H1 (cell line): Measurements from ENCODE around the gene MALT1. TPM values are rescaled to one million over a fixed set of nuclear protein-coding genes. Genes with fewer than 3 reads are reported as not detected.
A peak's percentile ranks its signal among the peaks of the same experiment; 100 is the strongest.

Source experiments
- CTCF ChIA-PET: fragments of 300-600 bp; sonication (Branson Sonifier 250); formaldehyde crosslinking; loops from one replicate; lab custom pipeline; 2021; ENCODE audit not compliant: partially characterized antibody; lab: Charles Lee
- POLR2A ChIA-PET: fragments of 300-600 bp; sonication (Branson Sonifier 250); formaldehyde crosslinking; loops from one replicate; lab custom pipeline; 2021; ENCODE audit warnings: inconsistent platforms; ENCODE audit not compliant: partially characterized antibody; lab: Charles Lee
- DNase-seq, 2 experiments: peaks; one replicate each; pipeline versions ENCODE4 v3.0.0 to v3.0.0-alpha.2; 2010 to 2022; ENCODE audit warnings: low spot score in 2 of 2, low read depth in 1 of 2, mixed read lengths in 1 of 2
- FAIRE-seq: peaks from 2 replicates; lab custom pipeline; 2011; peaks lifted over from hg19 to GRCh38; lab: Jason Lieb, UNC
- H2AFZ ChIP-seq: 2 replicates; pipeline ENCODE4 v1.8.1; 2012; ENCODE audit warnings: low read length, inconsistent platforms
- H2AK5ac ChIP-seq: 2 replicates; pipeline ENCODE4 v1.6.1; 2013; ENCODE audit warnings: low read depth, low read length
- H2BK120ac ChIP-seq: replicated peaks from 2 replicates; pipeline ENCODE3; 2013; ENCODE audit warnings: low read depth, low read length, inconsistent platforms
- H2BK12ac ChIP-seq: 2 replicates; pipeline ENCODE4 v1.6.1; 2013; ENCODE audit warnings: low read depth, low read length
- H2BK15ac ChIP-seq: 2 replicates; pipeline ENCODE4 v1.6.1; 2013; ENCODE audit warnings: low read length
- H2BK20ac ChIP-seq: 2 replicates; pipeline ENCODE4 v1.6.1; 2013; ENCODE audit warnings: low read length
- H2BK5ac ChIP-seq: 2 replicates; pipeline ENCODE4 v1.6.1; 2013; ENCODE audit warnings: low read depth, low read length
- H3K14ac ChIP-seq: 2 replicates; pipeline ENCODE4 v1.6.1; 2013; ENCODE audit warnings: inconsistent platforms; ENCODE audit not compliant: insufficient read length
- H3K18ac ChIP-seq: 2 replicates; pipeline ENCODE4 v1.6.1; 2013; ENCODE audit warnings: low read length; ENCODE audit errors: extremely low read depth
- H3K23ac ChIP-seq: 2 replicates; pipeline ENCODE4 v1.6.1; 2013; ENCODE audit warnings: inconsistent platforms; ENCODE audit not compliant: insufficient read length
- H3K23me2 ChIP-seq: 2 replicates; pipeline ENCODE4 v1.6.1; 2013; ENCODE audit warnings: low read depth, low read length
- H3K27ac ChIP-seq: 2 replicates; pipeline ENCODE4 v1.6.1; 2011; ENCODE audit warnings: low read depth, low read length, inconsistent platforms
- H3K27me3 ChIP-seq, 4 experiments: replicated peaks in 1 of 4; 1 replicate in 1 of 4; 2 replicates in 3 of 4; pipeline versions ENCODE4 v1.6.1 to v1.8.1; 2011 to 2013; ENCODE audit warnings: low read length in 3 of 4, mild to moderate bottlenecking in 3 of 4, inconsistent platforms in 2 of 4, mixed read lengths in 2 of 4, moderate library complexity in 1 of 4; ENCODE audit not compliant: control insufficient read depth in 3 of 4, insufficient read depth in 3 of 4; ENCODE audit errors: extremely low read depth in 1 of 4
- H3K36me3 ChIP-seq, 4 experiments: 2 replicates each; pipeline versions ENCODE4 v1.6.1 to v1.8.1; 2011 to 2013; ENCODE audit warnings: mild to moderate bottlenecking in 4 of 4, low read length in 3 of 4, moderate library complexity in 2 of 4, control low read depth in 1 of 4, inconsistent platforms in 1 of 4; ENCODE audit not compliant: insufficient read depth in 4 of 4, control insufficient read depth in 2 of 4
- H3K4ac ChIP-seq: replicated peaks from 2 replicates; pipeline ENCODE3; 2013; ENCODE audit warnings: low read length, low read depth, mixed read lengths, inconsistent platforms; ENCODE audit not compliant: insufficient read length
- H3K4me1 ChIP-seq, 4 experiments: replicated peaks in 1 of 4; 1 replicate in 1 of 4; 2 replicates in 3 of 4; pipeline versions ENCODE4 v1.6.1 to v1.8.1; 2011 to 2013; ENCODE audit warnings: low read length in 3 of 4, inconsistent platforms in 2 of 4, mixed read lengths in 1 of 4; ENCODE audit not compliant: insufficient read depth in 4 of 4, control insufficient read depth in 3 of 4
- H3K4me2 ChIP-seq, 2 experiments: 2 replicates each; pipeline versions ENCODE4 v1.6.1 to v1.8.1; 2011 to 2013; ENCODE audit warnings: low read depth in 2 of 2, low read length in 2 of 2, control low read depth in 1 of 2, inconsistent platforms in 1 of 2, mild to moderate bottlenecking in 1 of 2; ENCODE audit not compliant: insufficient read depth in 1 of 2
- H3K4me3 ChIP-seq, 4 experiments: fragments of 200-600, 300-600 bp in 1 of 4; sonication (generic), shearing (Covaris generic), sonication (Bioruptor Twin) in 1 of 4; 2 replicates each; pipeline versions ENCODE4 v1.5.1 to v1.8.1; 2011 to 2016; ENCODE audit warnings: low read length in 4 of 4, low read depth in 3 of 4, control low read depth in 2 of 4, inconsistent platforms in 2 of 4, mild to moderate bottlenecking in 2 of 4, mixed read lengths in 1 of 4, moderate library complexity in 1 of 4; ENCODE audit not compliant: insufficient read depth in 2 of 4; ENCODE audit errors: extremely low read depth in 1 of 4
- H3K56ac ChIP-seq: replicated peaks from 2 replicates; pipeline ENCODE3; 2013; ENCODE audit warnings: low read depth, mild to moderate bottlenecking, mixed read lengths, low read length, inconsistent platforms; ENCODE audit not compliant: insufficient read length
- H3K79me1 ChIP-seq: 2 replicates; pipeline ENCODE4 v1.6.1; 2013; ENCODE audit warnings: low read depth, low read length, control low read depth
- H3K79me2 ChIP-seq, 2 experiments: 2 replicates each; pipeline versions ENCODE4 v1.6.1 to v1.8.1; 2012 to 2013; ENCODE audit warnings: low read length in 2 of 2, mild to moderate bottlenecking in 2 of 2, inconsistent platforms in 1 of 2; ENCODE audit not compliant: insufficient read depth in 2 of 2, control insufficient read depth in 1 of 2
- H3K9ac ChIP-seq, 4 experiments: replicated peaks in 1 of 4; 1 replicate in 1 of 4; 2 replicates in 3 of 4; pipeline versions ENCODE4 v1.6.1 to v1.8.1; 2011 to 2013; ENCODE audit warnings: low read depth in 3 of 4, low read length in 3 of 4, control low read depth in 2 of 4, mild to moderate bottlenecking in 2 of 4, moderate library complexity in 2 of 4, inconsistent platforms in 1 of 4; ENCODE audit errors: extremely low read depth in 1 of 4
- H3K9me3 ChIP-seq, 2 experiments: 2 replicates each; pipeline versions ENCODE4 v1.6.1 to v1.8.1; 2012 to 2013; ENCODE audit warnings: mild to moderate bottlenecking in 2 of 2, moderate library complexity in 2 of 2, control low read depth in 1 of 2, inconsistent platforms in 1 of 2, low read depth in 1 of 2, low read length in 1 of 2, mixed read lengths in 1 of 2; ENCODE audit not compliant: insufficient read depth in 2 of 2
- H4K20me1 ChIP-seq, 2 experiments: replicated peaks in 1 of 2; 2 replicates each; pipeline versions ENCODE3 to v1.8.1; 2011 to 2013; ENCODE audit warnings: inconsistent platforms in 2 of 2, low read length in 2 of 2, mild to moderate bottlenecking in 1 of 2; ENCODE audit not compliant: insufficient read depth in 2 of 2, control insufficient read depth in 1 of 2
- H4K5ac ChIP-seq: 2 replicates; pipeline ENCODE4 v1.6.1; 2013; ENCODE audit warnings: low read length, low read depth, mixed read lengths, inconsistent platforms; ENCODE audit not compliant: insufficient read length
- H4K8ac ChIP-seq: 2 replicates; pipeline ENCODE4 v1.8.0; 2013; ENCODE audit warnings: mild to moderate bottlenecking, moderate library complexity, low read length, inconsistent platforms; ENCODE audit not compliant: insufficient read depth; ENCODE audit errors: extremely low read depth
- H4K91ac ChIP-seq: replicated peaks from 2 replicates; pipeline ENCODE3; 2013; ENCODE audit warnings: low read length, mixed read lengths, inconsistent platforms; ENCODE audit not compliant: insufficient read length
- CREB1 ChIP-seq: IDR thresholded peaks from 2 replicates; pipeline ENCODE4 v1.6.1; 2012; ENCODE audit warnings: inconsistent platforms
- JUND ChIP-seq: IDR thresholded peaks from 2 replicates; pipeline ENCODE4 v1.6.1; 2011; ENCODE audit warnings: mild to moderate bottlenecking, improper control_type of control experiment, low read length
- WGBS, 2 experiments: shearing (Covaris generic) in 1 of 2; methylation state at CpG; one replicate each; pipeline versions ENCODE4 v1.1.6 to v1.1.7; 2013 to 2015; ENCODE audit warnings: low lambda C conversion rate in 2 of 2, mixed read lengths in 2 of 2, inconsistent platforms in 1 of 2, low coverage in 1 of 2, missing lambda C conversion rate in 1 of 2; ENCODE audit not compliant: insufficient replicate concordance in 2 of 2, insufficient coverage in 1 of 2, insufficient read length in 1 of 2; ENCODE audit errors: extremely low coverage in 1 of 2, missing lambda C conversion rate in 1 of 2; 5-methylcytosine and 5-hydroxymethylcytosine counted together
- polyA plus RNA-seq, 7 experiments: library from polyadenylated mRNA; depleted of rRNA in 3 of 7; stranded (reverse) in 5 of 7; unstranded in 2 of 7; fragments of >200 nt in 5 of 7; fragments of 200-250 nt in 2 of 7; gene quantifications; 1 replicate in 5 of 7; 2 replicates in 1 of 7; 4 replicates in 1 of 7; pipeline versions ENCODE4 v1.2.1 to v1.2.3, GENCODE V29; 2011 to 2013; ENCODE audit warnings: missing spikeins in 2 of 7, mixed read lengths in 2 of 7
- total RNA-seq: library from RNA; stranded (reverse); fragmentation: NEBNext Ultra II Directional; extraction: Animal tissue kit (Norgen Biotek cat#: 25700); gene quantifications from 2 replicates; pipeline ENCODE4 v1.2.1, GENCODE V29; 2021

Gene MALT1
- total and polyA plus RNA-seq, 2 of the 8 experiments (the other 6 are each of a cell fraction or from before 2014, with no cell fraction given), result 10.7 to 25.9 TPM

GRCh38 chr18:58762781-58763171 lies 91.5 kb downstream of the MALT1 start:
- no peak overlapping the region for H4K8ac ChIP-seq
- CTCF ChIA-PET, result interaction anchor here (0.6 to 26.9 kb wide), 26 partner anchors 7 to 418 kb away, joined by 3 to 591 read pairs (median 5); no protein-coding TSS in a partner anchor
- peak overlapping the region; percentile 92; the same call in 1 of the 2 replicates for H2BK12ac ChIP-seq

More at GRCh38 chr18:58762781-58763171, 91.5 kb downstream of the MALT1 start:
- Histone ChIP-seq H3K36me3 (no peaks in the 10 kb centered on the region), H3K9me3 (no peaks in the 10 kb centered on the region), H3K4me1 (peaks cover 0 to 7% (median 0%) of the 10 kb centered on the region in 4 experiments; a peak in 3 of 7 replicates), H3K56ac (no peak overlapping the region), H4K5ac (no peak overlapping the region), H2AK5ac (no peak overlapping the region), H3K18ac (peak overlapping the region; percentile 43; the same call in 1 of the 2 replicates), H2BK20ac (0 out of 2 replicates have a peak overlapping the region, but pooled peaks have one; percentile 6), H4K20me1 (no peaks in the 10 kb centered on the region), H3K14ac (no peak overlapping the region), H2BK15ac (0 out of 2 replicates have a peak overlapping the region, but pooled peaks have one; percentile 18), H2BK5ac (peak overlapping the region; percentile 30; the same call in 1 of the 2 replicates)
- WGBS, 2 experiments, result 83% methylated on average over 10 of the region's 10 CpGs; no CpG with 5 or more reads in 1 of the 2 experiments
- POLR2A ChIA-PET, result no interaction called here
- TF ChIP-seq JUND (no peak), CREB1 (no peak)
- TF ChIP-seq, all 59 proteins: peak for 0
- no peak overlapping the region for H2BK120ac ChIP-seq
- H3K79me1 ChIP-seq, result no peaks in the 10 kb centered on the region
- H3K23me2 ChIP-seq, result no peaks in the 10 kb centered on the region; the same call in 1 of the 2 replicates
- H3K27me3 ChIP-seq, result no peaks in the 10 kb centered on the region
- H3K4me3 ChIP-seq, result no peak overlapping the region
- H3K9ac ChIP-seq, result no peak overlapping the region
- no peak overlapping the region for H3K4me2 ChIP-seq
- no peak overlapping the region for H4K91ac ChIP-seq
- no peak overlapping the region for H3K27ac ChIP-seq
- no peaks in the 10 kb centered on the region for H3K79me2 ChIP-seq
- no peak for FAIRE-seq
- DNase-seq, result no peak
- no peak overlapping the region for H3K23ac ChIP-seq
- H2AFZ ChIP-seq, result peak overlapping the region; percentile 89
- H3K4ac ChIP-seq, result no peak overlapping the region
